Body of pancreas (tissue), 4 donors: ENCODE measurements around the gene FIBCD1.

Source experiments
- CTCF ChIP-seq, 7 experiments: fragments of 450-650 bp in 4 of 7; fragments of 200-600 bp in 3 of 7; sonication (generic) in 3 of 7; IDR thresholded peaks; one replicate each; pipeline ENCODE4 v1.5.1; 2016 to 2019; ENCODE audit warnings: antibody characterized with exemption in 7 of 7
- POLR2A ChIP-seq, 3 donors: fragments of 450-650 bp; IDR thresholded peaks; one replicate each; pipeline ENCODE4 v1.6.1; 2016; ENCODE audit warnings: antibody characterized with exemption in 3 of 3, mild to moderate bottlenecking in 2 of 3

GRCh38 chr9:130975932-130976841 lies 37.1 kb upstream of the FIBCD1 start:
- TF ChIP-seq CTCF (IDR thresholded peaks at IDR 0.05), result no peak
- no peak for TF ChIP-seq POLR2A (IDR thresholded peaks at IDR 0.05)
